DOHH2 (cell line): ENCODE measurements around the gene CRYBA2.

Experiments
- CTCF ChIP-seq: fragments of 200-600 bp; sonication (generic); IDR thresholded peaks from one replicate; pipeline ENCODE4 v1.5.1; 2014; ENCODE audit warnings: antibody characterized with exemption, mild to moderate bottlenecking, low read depth, low read length; ENCODE audit not compliant: poor library complexity, severe bottlenecking
- EZH2phosphoT487 ChIP-seq: fragments of 200-600 bp; sonication (generic); IDR thresholded peaks from 2 replicates; pipeline ENCODE4 v1.6.1; 2017; ENCODE audit warnings: borderline replicate concordance, mild to moderate bottlenecking, antibody characterized with exemption, low read length, moderate library complexity, mixed read lengths

- no peak for TF ChIP-seq EZH2phosphoT487
- no peak for TF ChIP-seq CTCF
Measured at GRCh38 chr2:219010873-219011272, 17.7 kb upstream of the CRYBA2 start.
